Testis (tissue), 2 donors: ENCODE results near the gene DERL3.

Source experiments
- CTCF ChIP-seq, 3 experiments: fragments of 450-650 bp in 2 of 3; fragments of 200-600 bp in 1 of 3; sonication (generic) in 1 of 3; IDR thresholded peaks; one replicate each; pipeline ENCODE4 v1.5.1; 2016 to 2019; ENCODE audit warnings: antibody characterized with exemption in 3 of 3, mild to moderate bottlenecking in 2 of 3, moderate library complexity in 1 of 3
- POLR2A ChIP-seq: fragments of 450-650 bp; IDR thresholded peaks from one replicate; pipeline ENCODE4 v1.6.1; 2017; ENCODE audit warnings: antibody characterized with exemption, mild to moderate bottlenecking, moderate library complexity

- TF ChIP-seq CTCF (IDR thresholded peaks at IDR 0.05) (no peak), POLR2A (no peak)
Measured at GRCh38 chr22:23817146-23817545, 21.7 kb downstream of the DERL3 start.
